ENCODE data around the gene CTDP1. TPM values are rescaled to one million over a fixed set of nuclear protein-coding genes. Genes with fewer than 3 reads are reported as not detected.

The CTDP1 gene
- total and polyA plus RNA-seq, 4 donors, result 18.8 to 30.5 (median 21.7) TPM

DNA sequence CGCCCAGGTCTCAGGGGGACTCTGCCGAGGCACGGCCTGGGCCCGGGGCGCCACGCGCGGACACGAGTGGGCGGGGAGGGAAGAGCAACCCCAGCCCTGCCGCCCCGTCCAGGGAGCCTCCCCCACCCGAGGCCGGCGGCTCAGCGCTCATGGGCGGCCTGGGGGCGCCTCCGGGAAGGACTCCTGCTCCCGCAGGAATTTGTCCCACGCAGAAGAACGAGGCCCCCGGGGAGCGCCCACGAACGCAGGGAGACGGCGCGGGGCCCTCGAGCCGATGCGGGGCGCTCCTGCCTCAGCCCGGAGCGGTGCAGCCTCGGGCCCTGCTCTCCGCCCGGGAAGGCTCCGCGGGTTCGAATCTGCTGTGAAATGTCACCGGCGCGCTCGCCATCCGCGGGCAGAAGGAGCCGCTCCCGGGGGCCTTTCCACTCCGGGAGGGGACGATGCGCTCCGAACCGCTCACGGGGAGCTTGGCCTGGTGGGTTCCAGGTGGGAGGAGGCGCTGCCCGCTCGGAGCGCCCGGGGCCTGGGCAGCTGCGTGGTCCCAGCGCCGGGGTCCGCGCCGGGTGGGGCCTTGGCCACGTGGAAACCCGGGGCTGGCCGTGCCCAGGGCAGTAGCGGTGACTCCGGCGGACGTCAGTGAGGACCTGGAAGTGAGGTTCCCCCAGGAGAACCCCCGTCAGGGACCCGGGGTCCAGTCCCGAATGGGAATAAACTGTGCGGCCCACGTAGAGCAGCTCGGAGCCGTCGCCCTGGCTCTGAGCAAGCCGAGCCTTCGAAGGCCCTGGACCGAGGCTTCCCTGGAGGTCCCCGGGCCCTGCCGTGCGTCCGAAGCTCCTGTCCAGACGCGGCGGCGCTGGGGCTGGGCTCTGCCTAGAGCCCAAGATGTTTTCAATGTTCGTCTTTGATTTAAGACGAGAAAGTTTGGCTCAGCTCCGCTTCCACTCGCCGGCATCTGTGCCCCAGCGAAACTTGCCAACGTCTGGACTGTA, 41.4 kb upstream of the CTDP1 start:
- Histone ChIP-seq H3K9me3 (ENCODE audit: control insufficient read depth in 4 of 4, insufficient read depth in 3 of 4, low read length in 3 of 4) (peaks cover 0 to 4% (median under 1%) of the 10 kb centered on the region in 4 donors), H3K4me1 (ENCODE audit: control insufficient read depth in 5 of 5, insufficient read depth in 5 of 5, low read length in 5 of 5) (peaks cover 0 to 6% (median 0%) of the 10 kb centered on the region in 5 donors), H3K4me3 (no peak overlapping the region), H3K27ac (ENCODE audit: low read depth in 1 of 2, low read length in 1 of 2) (no peak overlapping the region), H3K27me3 (ENCODE audit: control insufficient read depth in 3 of 3, insufficient read depth in 3 of 3, low read length in 2 of 3) (peaks cover 21 to 25% (median 22%) of the 10 kb centered on the region in 3 donors), H3K9ac (ENCODE audit: insufficient read depth in 1 of 2, low read length in 2 of 2) (no peak overlapping the region), H3K36me3 (ENCODE audit: control insufficient read depth in 4 of 4, insufficient read depth in 4 of 4, low read length in 4 of 4) (no peaks in the 10 kb centered on the region)
- ATAC-seq (ENCODE audit: insufficient read depth, low FRiP score), result no peak
- TF ChIP-seq, protein P1, sequence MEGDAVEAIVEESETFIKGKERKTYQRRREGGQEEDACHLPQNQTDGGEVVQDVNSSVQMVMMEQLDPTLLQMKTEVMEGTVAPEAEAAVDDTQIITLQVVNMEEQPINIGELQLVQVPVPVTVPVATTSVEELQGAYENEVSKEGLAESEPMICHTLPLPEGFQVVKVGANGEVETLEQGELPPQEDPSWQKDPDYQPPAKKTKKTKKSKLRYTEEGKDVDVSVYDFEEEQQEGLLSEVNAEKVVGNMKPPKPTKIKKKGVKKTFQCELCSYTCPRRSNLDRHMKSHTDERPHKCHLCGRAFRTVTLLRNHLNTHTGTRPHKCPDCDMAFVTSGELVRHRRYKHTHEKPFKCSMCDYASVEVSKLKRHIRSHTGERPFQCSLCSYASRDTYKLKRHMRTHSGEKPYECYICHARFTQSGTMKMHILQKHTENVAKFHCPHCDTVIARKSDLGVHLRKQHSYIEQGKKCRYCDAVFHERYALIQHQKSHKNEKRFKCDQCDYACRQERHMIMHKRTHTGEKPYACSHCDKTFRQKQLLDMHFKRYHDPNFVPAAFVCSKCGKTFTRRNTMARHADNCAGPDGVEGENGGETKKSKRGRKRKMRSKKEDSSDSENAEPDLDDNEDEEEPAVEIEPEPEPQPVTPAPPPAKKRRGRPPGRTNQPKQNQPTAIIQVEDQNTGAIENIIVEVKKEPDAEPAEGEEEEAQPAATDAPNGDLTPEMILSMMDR (IDR thresholded peaks at IDR 0.05; ENCODE audit: control extremely low read depth, extremely low read depth), result no peak
- peak in 1 of 3 donors; percentile 29 for DNase-seq
- 39 to 70% methylated on average over 86 to 99 of the region's 99 CpGs for WGBS, 2 donors

DNA sequence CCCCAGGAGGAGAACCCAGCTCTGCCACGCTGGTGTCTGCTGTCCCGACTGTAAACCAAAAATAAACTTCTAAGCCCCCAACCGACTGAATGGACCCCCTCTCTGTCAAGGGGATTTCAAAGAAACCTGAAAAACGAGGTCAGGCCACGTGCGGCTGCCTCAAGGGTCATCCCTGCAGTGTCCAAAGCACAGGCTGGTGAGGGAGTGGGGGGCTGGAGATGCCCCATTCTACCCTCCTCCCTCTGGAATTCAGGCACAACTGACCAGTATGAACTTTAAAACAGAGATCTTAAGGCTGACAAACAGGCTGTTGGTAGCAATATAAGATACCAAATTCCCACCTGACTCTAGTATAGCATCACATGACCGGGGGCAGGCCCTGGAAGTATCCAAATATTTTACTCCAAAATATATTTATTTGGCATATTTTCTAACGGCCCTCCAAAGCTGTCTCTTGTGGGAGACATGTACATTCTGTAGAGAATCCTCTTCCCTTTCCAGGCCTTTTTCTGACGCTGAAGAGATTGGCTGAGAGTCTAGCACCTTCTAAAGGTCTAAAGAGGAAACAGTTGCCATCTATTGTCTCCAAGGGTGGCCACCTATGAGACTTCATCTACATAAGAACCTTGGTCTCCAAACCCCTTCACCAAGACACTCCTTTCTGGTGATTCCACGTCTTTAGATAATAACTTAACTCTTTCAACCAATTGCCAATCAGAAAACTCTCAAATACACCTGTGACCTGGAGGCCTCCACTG, 40.4 kb upstream of the CTDP1 start:
- Histone ChIP-seq H3K4me3 (no peak overlapping the region), H3K4me1 (ENCODE audit: control insufficient read depth in 5 of 5, insufficient read depth in 5 of 5, low read length in 5 of 5) (peaks cover 0 to 10% (median 0%) of the 10 kb centered on the region in 5 donors), H3K27me3 (ENCODE audit: control insufficient read depth in 3 of 3, insufficient read depth in 3 of 3, low read length in 2 of 3) (peaks cover 21 to 25% (median 22%) of the 10 kb centered on the region in 3 donors), H3K9ac (ENCODE audit: insufficient read depth in 1 of 2, low read length in 2 of 2) (no peak overlapping the region), H3K9me3 (ENCODE audit: control insufficient read depth in 4 of 4, insufficient read depth in 3 of 4, low read length in 3 of 4) (peaks cover 0 to 4% (median 0%) of the 10 kb centered on the region in 4 donors), H3K27ac (ENCODE audit: low read depth in 1 of 2, low read length in 1 of 2) (no peak overlapping the region), H3K36me3 (ENCODE audit: control insufficient read depth in 4 of 4, insufficient read depth in 4 of 4, low read length in 4 of 4) (no peaks in the 10 kb centered on the region)
- DNase-seq, result no peak
- ATAC-seq (ENCODE audit: insufficient read depth, low FRiP score), result no peak
- WGBS, 2 donors, result 65 to 76% methylated on average over 10 of the region's 10 CpGs
- TF ChIP-seq, protein P1 (IDR thresholded peaks at IDR 0.05; ENCODE audit: control extremely low read depth, extremely low read depth), result no peak

DNA sequence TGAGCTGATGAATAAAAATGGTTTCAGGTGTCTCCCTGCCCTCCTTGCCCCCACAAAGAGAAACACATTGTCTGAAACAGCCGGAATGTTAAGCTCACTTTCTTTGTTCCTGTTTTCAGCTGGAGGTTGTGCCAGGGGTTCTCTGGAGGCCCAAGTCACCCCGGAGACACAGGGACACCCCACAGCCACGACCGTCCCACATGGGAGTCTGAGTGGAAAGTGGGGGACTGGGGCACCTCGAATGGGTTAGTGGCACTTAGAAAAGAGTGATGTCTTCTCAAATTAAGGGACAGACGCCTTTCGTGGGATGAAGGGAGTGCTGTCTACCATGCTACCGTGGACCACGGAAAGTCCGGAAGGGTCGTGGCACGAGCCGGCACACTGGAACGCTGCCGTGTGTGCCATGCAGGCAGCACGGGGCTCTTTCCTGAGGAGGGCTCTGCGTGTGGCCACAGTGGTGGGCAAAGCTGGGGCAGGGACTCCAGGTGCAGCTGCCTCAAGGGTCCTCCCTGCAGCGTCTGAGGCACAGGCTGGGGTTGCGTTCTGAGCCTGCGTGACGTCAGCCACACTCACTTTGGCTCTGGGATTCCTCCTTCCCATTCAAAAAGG, 39.4 kb upstream of the CTDP1 start:
- Histone ChIP-seq H3K9ac (ENCODE audit: insufficient read depth in 1 of 2, low read length in 2 of 2) (no peak overlapping the region), H3K36me3 (ENCODE audit: control insufficient read depth in 4 of 4, insufficient read depth in 4 of 4, low read length in 4 of 4) (no peaks in the 10 kb centered on the region), H3K27ac (ENCODE audit: low read depth in 1 of 2, low read length in 1 of 2) (no peak overlapping the region), H3K4me3 (no peak overlapping the region), H3K9me3 (ENCODE audit: control insufficient read depth in 4 of 4, insufficient read depth in 3 of 4, low read length in 3 of 4) (peaks cover 0 to 4% (median 0%) of the 10 kb centered on the region in 4 donors), H3K4me1 (ENCODE audit: control insufficient read depth in 5 of 5, insufficient read depth in 5 of 5, low read length in 5 of 5) (peaks cover 0 to 18% (median 0%) of the 10 kb centered on the region in 5 donors), H3K27me3 (ENCODE audit: control insufficient read depth in 3 of 3, insufficient read depth in 3 of 3, low read length in 2 of 3) (peaks cover 21 to 22% (median 22%) of the 10 kb centered on the region in 3 donors)
- TF ChIP-seq, protein P1 (IDR thresholded peaks at IDR 0.05; ENCODE audit: control extremely low read depth, extremely low read depth), result no peak
- DNase-seq (no peak), ATAC-seq (ENCODE audit: insufficient read depth, low FRiP score) (no peak)
- 85 to 87% methylated on average over 21 of the region's 21 CpGs for WGBS, 2 donors

Data from lung (tissue), 12 donors.